A549 (cell line): ENCODE results near the gene RPRD1A. TPM values are rescaled to one million over a fixed set of nuclear protein-coding genes. Genes with fewer than 3 reads are reported as not detected.
"Not testable (repeated sequence)": the region's sequence is repeated elsewhere in the genome, so short reads cannot be mapped to it uniquely, and the experiment has no call there.

Experiments used
- ATAC-seq, 2 experiments: fragments of 200-7000 bp in 1 of 2; fragments of >200 bp in 1 of 2; cut with Nextera tagmentation in 1 of 2; cut with Tn5 transposase in 1 of 2; 3 replicates each; pipeline versions ENCODE4 v1.8.0 to v1.9.1; 2018 to 2020; ENCODE audit warnings: mild to moderate bottlenecking in 1 of 2, moderate library complexity in 1 of 2
- CTCF ChIA-PET: fragments of 300-600 bp; sonication (Branson Sonifier 250); formaldehyde crosslinking; extraction: SDS; loops from one replicate; lab custom pipeline; 2021; ENCODE audit warnings: antibody characterized with exemption, inconsistent platforms; lab: Yijun Ruan, JAX
- POLR2A ChIA-PET: fragments of 350-600 bp; formaldehyde crosslinking; extraction: SDS; loops from one replicate; lab custom pipeline; 2021; ENCODE audit warnings: antibody characterized with exemption, inconsistent platforms; lab: Yijun Ruan, JAX
- DNase-seq, 2 experiments: peaks; one replicate each; pipeline versions ENCODE4 v3.0.0 to v3.0.0-alpha.2; 2011 to 2016; ENCODE audit warnings: low read depth in 1 of 2, low spot score in 1 of 2
- FAIRE-seq: peaks from 2 replicates; lab custom pipeline; 2011; peaks lifted over from hg19 to GRCh38; lab: Jason Lieb, UNC
- H3K27ac ChIP-seq, 2 experiments: fragments of >200 bp; sonication (Bioruptor Twin); formaldehyde crosslinking; 3 replicates each; pipeline ENCODE4 v1.5.1; 2016 to 2017
- H3K4me1 ChIP-seq: fragments of >200 bp; sonication (Bioruptor Twin); formaldehyde crosslinking; 3 replicates; pipeline ENCODE4 v1.6.1; 2016
- H3K4me2 ChIP-seq: fragments of >200 bp; sonication (Bioruptor Twin); formaldehyde crosslinking; 3 replicates; pipeline ENCODE4 v1.6.1; 2016
- H3K4me3 ChIP-seq: fragments of >200 bp; sonication (Bioruptor Twin); formaldehyde crosslinking; 3 replicates; pipeline ENCODE4 v1.5.1; 2016
- H3K9me3 ChIP-seq: fragments of >200 bp; sonication (Bioruptor Twin); formaldehyde crosslinking; 3 replicates; pipeline ENCODE4 v1.6.1; 2016
- BCL3 ChIP-seq: fragments of >200 bp; sonication (Bioruptor Twin); formaldehyde crosslinking; IDR thresholded peaks from 3 replicates; pipeline ENCODE4 v1.6.1; 2016
- CBX2 ChIP-seq: fragments of 200-600 bp; sonication (generic); IDR thresholded peaks from 2 replicates; pipeline ENCODE4 v1.6.1; 2016; ENCODE audit warnings: low read depth, mild to moderate bottlenecking, borderline replicate concordance
- CBX8 ChIP-seq: fragments of 200-600 bp; sonication (generic); IDR thresholded peaks from 2 replicates; pipeline ENCODE4 v1.6.1; 2016
- EHF ChIP-seq: fragments of 250-450 bp; sonication (Bioruptor Pico); IDR thresholded peaks from 2 replicates; pipeline ENCODE4 v1.5.0; 2020; ENCODE audit warnings: mild to moderate bottlenecking
- FOXS1 ChIP-seq: fragments of 250-450 bp; sonication (Bioruptor Pico); IDR thresholded peaks from 2 replicates; pipeline ENCODE4 v1.5.0; 2020; ENCODE audit warnings: mild to moderate bottlenecking, moderate library complexity
- HDAC2 ChIP-seq: fragments of 200-600 bp; sonication (generic); IDR thresholded peaks from 2 replicates; pipeline ENCODE4 v1.6.1; 2016
- HOXB5 ChIP-seq: fragments of 250-450 bp; sonication (Bioruptor Pico); IDR thresholded peaks from 2 replicates; pipeline ENCODE4 v1.5.0; 2020; ENCODE audit warnings: mild to moderate bottlenecking, moderate library complexity
- JUN ChIP-seq, 2 experiments: fragments of >200 bp; sonication (Bioruptor Twin); formaldehyde crosslinking; IDR thresholded peaks; 2 replicates in 1 of 2; 3 replicates in 1 of 2; pipeline ENCODE4 v1.6.1; 2016 to 2017
- JUNB ChIP-seq: fragments of >200 bp; sonication (Bioruptor Twin); formaldehyde crosslinking; IDR thresholded peaks from 2 replicates; pipeline ENCODE4 v1.6.1; 2016
- KDM5A ChIP-seq: fragments of 200-600 bp; sonication (generic); IDR thresholded peaks from 2 replicates; pipeline ENCODE4 v1.6.1; 2016; ENCODE audit warnings: antibody characterized with exemption, mild to moderate bottlenecking
- MAFK ChIP-seq: fragments of 450-650 bp; IDR thresholded peaks from 2 replicates; pipeline ENCODE4 v1.6.1; 2014; ENCODE audit not compliant: partially characterized antibody
- MAX ChIP-seq: IDR thresholded peaks from 2 replicates; pipeline ENCODE4 v1.6.1; 2012
- MAZ ChIP-seq: fragments of 150-350 bp; IDR thresholded peaks from 2 replicates; pipeline ENCODE4 v1.6.1; 2014; ENCODE audit warnings: antibody characterized with exemption, low read depth, low read length, borderline replicate concordance
- PBX3 ChIP-seq: IDR thresholded peaks from 2 replicates; pipeline ENCODE4 v1.6.1; 2012
- POLR2AphosphoS2 ChIP-seq: conservative IDR thresholded peaks from 2 replicates; pipeline ENCODE4 v1.6.1; 2012; ENCODE audit warnings: low read length, improper control_type of control experiment, inconsistent platforms
- RARB ChIP-seq: fragments of 250-450 bp; sonication (Bioruptor Pico); IDR thresholded peaks from 2 replicates; pipeline ENCODE4 v1.8.0; 2021; ENCODE audit warnings: mild to moderate bottlenecking, moderate library complexity
- RFX5 ChIP-seq: fragments of 450-650 bp; IDR thresholded peaks from 2 replicates; pipeline ENCODE4 v1.7.1; 2014; ENCODE audit warnings: antibody characterized with exemption, mild to moderate bottlenecking, moderate library complexity
- SREBF2 ChIP-seq: fragments of 450-650 bp; IDR thresholded peaks from 2 replicates; pipeline ENCODE4 v1.6.1; 2014; ENCODE audit warnings: mild to moderate bottlenecking, moderate library complexity
- USF2 ChIP-seq: fragments of 450-650 bp; IDR thresholded peaks from 2 replicates; pipeline ENCODE4 v1.6.1; 2014; ENCODE audit warnings: antibody characterized with exemption
- ZNF302 ChIP-seq: fragments of 250-450 bp; sonication (Bioruptor Pico); IDR thresholded peaks from 2 replicates; pipeline ENCODE4 v1.9.0; 2021; ENCODE audit warnings: inconsistent platforms, mild to moderate bottlenecking, moderate library complexity
- WGBS: methylation state at CpG from one replicate; pipeline ENCODE4 v1.1.6; 2017; ENCODE audit errors: missing lambda C conversion rate; 5-methylcytosine and 5-hydroxymethylcytosine counted together
- polyA plus RNA-seq, 4 experiments: library from polyadenylated mRNA; depleted of rRNA in 3 of 4; stranded (reverse); fragments of >200 nt; fragmentation: RNase III in 1 of 4; extraction: RNeasy Plus Mini Kit Qiagen cat#74134 plus additional on column Dnase treatment in 1 of 4; gene quantifications; 2 replicates in 3 of 4; 3 replicates in 1 of 4; pipeline ENCODE4 v1.2.3, GENCODE V29; 2011 to 2017
- TF ChIP-seq, protein P1 (sequence below): fragments of 250-450 bp; sonication (Bioruptor Pico); IDR thresholded peaks from 2 replicates; pipeline ENCODE4 v1.5.0; 2020; ENCODE audit warnings: low read depth, mild to moderate bottlenecking, moderate library complexity
- TF ChIP-seq, protein P2 (sequence below): fragments of 150-350 bp; IDR thresholded peaks from 2 replicates; pipeline ENCODE4 v1.6.1; 2014; ENCODE audit warnings: low read depth, mild to moderate bottlenecking, low read length

Gene RPRD1A
- polyA plus RNA-seq, 2 of the 4 experiments (the other 2 are of a cell fraction): 25.8 to 58.2 TPM

DNA sequence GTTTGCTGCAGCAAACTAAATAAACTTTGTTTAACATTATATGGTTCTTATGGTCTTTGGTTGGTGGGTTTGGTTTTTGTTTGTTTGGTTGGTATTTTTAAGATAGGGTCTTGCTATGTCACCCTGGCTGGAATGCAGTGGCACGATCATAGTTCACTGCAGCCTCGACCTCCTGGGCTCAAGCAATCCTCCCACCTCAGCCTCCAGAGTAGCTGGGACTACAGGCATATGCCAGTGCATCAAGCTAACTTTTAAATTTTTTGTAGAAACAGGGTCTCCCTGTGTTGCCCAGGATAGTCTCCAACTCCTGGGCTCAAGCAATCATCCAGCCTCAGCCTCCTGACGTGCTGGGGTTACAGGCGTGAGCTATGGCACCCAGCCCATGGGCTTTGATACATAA lies 7.1 kb upstream of the RPRD1A start:
- ATAC-seq (no peak), FAIRE-seq (no peak), DNase-seq (no peak)
- ChIA-PET CTCF (no interaction called here), POLR2A (no interaction called here)
- Histone ChIP-seq H3K9me3 (no peaks in the 10 kb centered on the region), H3K4me2 (no peak overlapping the region), H3K4me3 (no peak overlapping the region)
- WGBS: 74% methylated on average over 4 of the region's 4 CpGs
- TF ChIP-seq FOXS1 (CRISPR knock-in tag): no peak
- TF ChIP-seq PBX3: no peak
- no peak for TF ChIP-seq KDM5A
- TF ChIP-seq JUNB: no peak
- TF ChIP-seq ZNF302 (CRISPR knock-in tag): no peak
- TF ChIP-seq, protein P1, sequence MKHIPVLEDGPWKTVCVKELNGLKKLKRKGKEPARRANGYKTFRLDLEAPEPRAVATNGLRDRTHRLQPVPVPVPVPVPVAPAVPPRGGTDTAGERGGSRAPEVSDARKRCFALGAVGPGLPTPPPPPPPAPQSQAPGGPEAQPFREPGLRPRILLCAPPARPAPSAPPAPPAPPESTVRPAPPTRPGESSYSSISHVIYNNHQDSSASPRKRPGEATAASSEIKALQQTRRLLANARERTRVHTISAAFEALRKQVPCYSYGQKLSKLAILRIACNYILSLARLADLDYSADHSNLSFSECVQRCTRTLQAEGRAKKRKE: no peak
- no peak for TF ChIP-seq MAX
- TF ChIP-seq, all 56 proteins: peak for 0
- Histone ChIP-seq H3K4me1 (peaks cover 12% of the 10 kb centered on the region; the same call in 2 of the 3 replicates), H3K27ac (no peak overlapping the region)

- TF ChIP-seq RARB (CRISPR knock-in tag) (no peak), USF2 (no peak), MAFK (no peak), BCL3 (no peak), MAX (no peak), CBX2 (no peak), JUN (IDR thresholded peaks at IDR 0.05) (no peak), POLR2AphosphoS2 (no peak), EHF (no peak), MAZ (no peak), KDM5A (no peak), HOXB5 (CRISPR knock-in tag) (no peak), RFX5 (no peak), HDAC2 (no peak), SREBF2 (no peak), JUNB (no peak), CBX8 (no peak)
- TF ChIP-seq, protein P2, sequence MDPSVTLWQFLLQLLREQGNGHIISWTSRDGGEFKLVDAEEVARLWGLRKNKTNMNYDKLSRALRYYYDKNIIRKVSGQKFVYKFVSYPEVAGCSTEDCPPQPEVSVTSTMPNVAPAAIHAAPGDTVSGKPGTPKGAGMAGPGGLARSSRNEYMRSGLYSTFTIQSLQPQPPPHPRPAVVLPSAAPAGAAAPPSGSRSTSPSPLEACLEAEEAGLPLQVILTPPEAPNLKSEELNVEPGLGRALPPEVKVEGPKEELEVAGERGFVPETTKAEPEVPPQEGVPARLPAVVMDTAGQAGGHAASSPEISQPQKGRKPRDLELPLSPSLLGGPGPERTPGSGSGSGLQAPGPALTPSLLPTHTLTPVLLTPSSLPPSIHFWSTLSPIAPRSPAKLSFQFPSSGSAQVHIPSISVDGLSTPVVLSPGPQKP: no peak
- WGBS: 100% methylated on average over 1 of the region's 1 CpG
- ATAC-seq (no peak), FAIRE-seq (no peak), DNase-seq (no peak)
- H3K4me1 ChIP-seq: peaks cover 12% of the 10 kb centered on the region; the same call in 2 of the 3 replicates
- H3K4me2 ChIP-seq: no peak overlapping the region
- ChIA-PET POLR2A (no interaction called here), CTCF (interaction anchor here (1.3 kb wide), 1 partner anchor 56 kb away, joined by 3 read pairs; no protein-coding TSS in a partner anchor)
- no peak overlapping the region for H3K27ac ChIP-seq
- H3K4me3 ChIP-seq: no peak overlapping the region
- H3K9me3 ChIP-seq: no peaks in the 10 kb centered on the region
Measured at GRCh38 chr18:36073676-36074075, 6.3 kb upstream of the RPRD1A start.

DNA sequence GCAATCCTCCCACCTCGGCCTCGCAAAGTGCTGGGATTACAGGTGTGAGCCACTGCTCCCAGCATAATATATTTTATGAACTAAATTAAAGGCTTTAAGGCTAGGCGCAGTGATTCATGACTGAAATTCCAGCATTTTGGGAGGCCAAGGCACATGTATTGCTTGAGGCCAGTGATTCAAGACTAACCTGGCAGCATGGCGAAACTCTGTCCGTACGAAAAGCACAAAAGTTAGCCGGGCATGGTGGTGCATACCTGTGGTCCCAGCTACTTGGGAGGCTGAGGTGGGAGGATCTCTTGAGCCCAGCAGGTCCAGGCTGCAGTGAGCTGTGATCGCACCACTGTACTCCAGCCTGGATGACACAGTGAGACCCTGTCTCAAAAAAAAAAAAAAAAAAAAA lies 5.0 kb upstream of the RPRD1A start:
- POLR2A ChIA-PET, ATAC-seq, FAIRE-seq, H3K27ac ChIP-seq, H3K4me2 ChIP-seq, DNase-seq, H3K9me3 ChIP-seq, H3K4me3 ChIP-seq: not testable (repeated sequence)
- 87% methylated on average over 8 of the region's 8 CpGs for WGBS
- H3K4me1 ChIP-seq: peaks cover 12% of the 10 kb centered on the region; the same call in 2 of the 3 replicates
- CTCF ChIA-PET: interaction anchor here (1.3 kb wide), 1 partner anchor 55 kb away, joined by 3 read pairs; no protein-coding TSS in a partner anchor
